HG02885 (cell line): ENCODE data around the gene ANKRD10.
A peak's percentile ranks its signal among the peaks of the same experiment; 100 is the strongest.

Experiments
- ATAC-seq: cut with Tn5 transposase; IDR thresholded peaks from one replicate; pipeline ENCODE4 v1.9.1; 2021; ENCODE audit warnings: mild to moderate bottlenecking; ENCODE audit not compliant: unreplicated experiment, poor library complexity

ANKRD10 gene

GRCh38 chr13:110916301-110917142, 1.7 kb upstream of the ANKRD10 start:
- ATAC-seq = no peak

GRCh38 chr13:110915874-110916206, 971 bp upstream of the ANKRD10 start:
- ATAC-seq = no peak

GRCh38 chr13:110914331-110915056, 375 bp downstream of the ANKRD10 start:
- ATAC-seq = peak; percentile 38

GRCh38 chr13:110914081-110914330, 863 bp downstream of the ANKRD10 start:
- no peak for ATAC-seq

- ATAC-seq = no peak
Measured at GRCh38 chr13:110913322-110914080, 1.4 kb downstream of the ANKRD10 start.

- no peak for ATAC-seq
Measured at GRCh38 chr13:110912651-110913051, 2.2 kb downstream of the ANKRD10 start.

GRCh38 chr13:110911880-110912279, 3.0 kb downstream of the ANKRD10 start:
- no peak for ATAC-seq

- ATAC-seq = no peak
Measured at GRCh38 chr13:110910013-110910890, 4.6 kb downstream of the ANKRD10 start.

GRCh38 chr13:110907951-110908898, 6.6 kb downstream of the ANKRD10 start:
- no peak for ATAC-seq

- no peak for ATAC-seq
Measured at GRCh38 chr13:110907301-110907700, 7.6 kb downstream of the ANKRD10 start.

- ATAC-seq = no peak
Measured at GRCh38 chr13:110904748-110905147, 10.1 kb downstream of the ANKRD10 start.

- no peak for ATAC-seq
Measured at GRCh38 chr13:110902370-110902769, 12.5 kb downstream of the ANKRD10 start.

GRCh38 chr13:110897521-110897920, 17.3 kb downstream of the ANKRD10 start:
- no peak for ATAC-seq

- ATAC-seq = no peak
Measured at GRCh38 chr13:110897014-110897413, 17.9 kb downstream of the ANKRD10 start.

- ATAC-seq = no peak
Measured at GRCh38 chr13:110894086-110894485, 20.8 kb downstream of the ANKRD10 start.

GRCh38 chr13:110893571-110893970, 21.3 kb downstream of the ANKRD10 start:
- ATAC-seq = no peak

GRCh38 chr13:110890279-110891165, 24.3 kb downstream of the ANKRD10 start:
- no peak for ATAC-seq

- no peak for ATAC-seq
Measured at GRCh38 chr13:110888390-110888789, 26.5 kb downstream of the ANKRD10 start.
